Measurements from ENCODE around the gene LRP1. TPM values are rescaled to one million over a fixed set of nuclear protein-coding genes. Genes with fewer than 3 reads are reported as not detected.

LRP1 gene
- total RNA-seq, 3 donors from 2014 or later (not counting 1 experiment from before 2014, with no cell fraction given), result 6.7 to 13.1 (median 9.5) TPM

GRCh38 chr12:57103856-57104255, 24.4 kb upstream of the LRP1 start:
- Mint-ChIP-seq H3K4me1 (peaks cover 36 to 66% of the 10 kb centered on the region in 2 donors), H3K4me3 (no peak overlapping the region), H3K27ac (peak overlapping the region; percentile 80 to 86), H3K36me3 (peaks cover 10% of the 10 kb centered on the region), H3K9me3 (no peaks in the 10 kb centered on the region), H3K27me3 (ENCODE audit: low read depth in 2 of 2) (no peaks in the 10 kb centered on the region)
- H3K27me3 ChIP-seq (ENCODE audit: control insufficient read depth, insufficient read depth, low read length), result no peaks in the 10 kb centered on the region
- ATAC-seq (no peak), DNase-seq (no peak)
- intact Hi-C loops (cut with micrococcal nuclease), result no loop called here
- peaks cover 58% of the 10 kb centered on the region for H3K36me3 ChIP-seq (ENCODE audit: control insufficient read depth, insufficient read depth, low read length)
- no peaks in the 10 kb centered on the region for H3K9me3 ChIP-seq (ENCODE audit: control insufficient read depth, insufficient read depth, low read length)
- TF ChIP-seq, protein P1, sequence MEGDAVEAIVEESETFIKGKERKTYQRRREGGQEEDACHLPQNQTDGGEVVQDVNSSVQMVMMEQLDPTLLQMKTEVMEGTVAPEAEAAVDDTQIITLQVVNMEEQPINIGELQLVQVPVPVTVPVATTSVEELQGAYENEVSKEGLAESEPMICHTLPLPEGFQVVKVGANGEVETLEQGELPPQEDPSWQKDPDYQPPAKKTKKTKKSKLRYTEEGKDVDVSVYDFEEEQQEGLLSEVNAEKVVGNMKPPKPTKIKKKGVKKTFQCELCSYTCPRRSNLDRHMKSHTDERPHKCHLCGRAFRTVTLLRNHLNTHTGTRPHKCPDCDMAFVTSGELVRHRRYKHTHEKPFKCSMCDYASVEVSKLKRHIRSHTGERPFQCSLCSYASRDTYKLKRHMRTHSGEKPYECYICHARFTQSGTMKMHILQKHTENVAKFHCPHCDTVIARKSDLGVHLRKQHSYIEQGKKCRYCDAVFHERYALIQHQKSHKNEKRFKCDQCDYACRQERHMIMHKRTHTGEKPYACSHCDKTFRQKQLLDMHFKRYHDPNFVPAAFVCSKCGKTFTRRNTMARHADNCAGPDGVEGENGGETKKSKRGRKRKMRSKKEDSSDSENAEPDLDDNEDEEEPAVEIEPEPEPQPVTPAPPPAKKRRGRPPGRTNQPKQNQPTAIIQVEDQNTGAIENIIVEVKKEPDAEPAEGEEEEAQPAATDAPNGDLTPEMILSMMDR (IDR thresholded peaks at IDR 0.05), result no peak
- no peak overlapping the region for H3K4me3 ChIP-seq (ENCODE audit: low read length)
- H3K27ac ChIP-seq (ENCODE audit: low read length), result no peak overlapping the region
- WGBS (ENCODE audit: insufficient coverage), result 93% methylated on average over 7 of the region's 7 CpGs
- H3K4me1 ChIP-seq (ENCODE audit: control insufficient read depth, insufficient read depth, low read length), result peaks cover 26% of the 10 kb centered on the region

GRCh38 chr12:57104292-57104910, 23.9 kb upstream of the LRP1 start:
- Histone ChIP-seq H3K9me3 (ENCODE audit: control insufficient read depth, insufficient read depth, low read length) (no peaks in the 10 kb centered on the region), H3K4me1 (ENCODE audit: control insufficient read depth, insufficient read depth, low read length) (peaks cover 29% of the 10 kb centered on the region), H3K27ac (ENCODE audit: low read length) (no peak overlapping the region), H3K4me3 (ENCODE audit: low read length) (no peak overlapping the region), H3K27me3 (ENCODE audit: control insufficient read depth, insufficient read depth, low read length) (no peaks in the 10 kb centered on the region), H3K36me3 (ENCODE audit: control insufficient read depth, insufficient read depth, low read length) (peaks cover 52% of the 10 kb centered on the region)
- peak in 1 of 3 donors; percentile 8 for ATAC-seq
- 96% methylated on average over 11 of the region's 12 CpGs for WGBS (ENCODE audit: insufficient coverage)
- TF ChIP-seq, protein P1 (IDR thresholded peaks at IDR 0.05), result no peak
- no peak for DNase-seq
- intact Hi-C loops (cut with micrococcal nuclease), result no loop called here
- no peak overlapping the region for H3K4me3 Mint-ChIP-seq
- H3K9me3 Mint-ChIP-seq, result no peaks in the 10 kb centered on the region
- no peaks in the 10 kb centered on the region for H3K27me3 Mint-ChIP-seq (ENCODE audit: low read depth in 2 of 2)
- peaks cover 10% of the 10 kb centered on the region for H3K36me3 Mint-ChIP-seq
- H3K4me1 Mint-ChIP-seq, result peaks cover 37 to 64% of the 10 kb centered on the region in 2 donors
- H3K27ac Mint-ChIP-seq, result peak overlapping the region; percentile 80 to 86

DNA sequence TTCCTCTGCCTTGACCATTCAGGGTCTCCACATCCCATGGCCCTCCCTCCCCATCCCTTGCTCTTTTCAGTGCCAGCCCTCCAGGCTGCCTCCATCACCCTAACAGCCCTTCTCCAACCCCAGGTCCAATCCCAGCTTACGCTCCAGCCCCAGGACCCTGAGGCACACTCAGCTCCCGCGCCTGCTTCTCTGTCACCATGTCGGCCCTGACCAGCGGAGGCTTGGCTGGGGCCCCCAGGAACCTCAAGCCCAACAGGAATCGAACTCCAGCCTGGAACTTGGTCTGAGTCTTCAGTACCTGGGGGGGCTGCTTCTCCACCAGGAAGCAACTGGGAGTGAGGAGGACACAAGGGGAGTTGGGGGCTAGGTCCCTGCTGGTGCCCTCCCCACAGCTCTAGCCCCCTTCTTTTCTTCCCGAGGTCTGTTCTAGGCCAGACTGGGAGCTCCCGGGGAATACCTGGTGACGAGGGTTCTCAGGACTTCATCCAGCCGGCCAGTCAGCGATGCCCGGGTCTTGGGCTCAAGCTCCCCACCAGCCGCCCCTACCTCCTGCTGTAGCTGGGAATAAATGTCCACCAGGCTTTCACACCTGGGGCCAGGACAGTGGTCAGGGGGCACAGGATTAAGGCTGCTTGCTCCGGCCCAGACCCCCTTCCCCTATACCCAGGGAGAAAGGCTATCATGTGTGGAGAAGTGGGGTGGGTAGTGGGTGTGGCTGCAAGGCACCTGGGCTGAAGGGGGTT, 23.1 kb upstream of the LRP1 start:
- H3K27me3 Mint-ChIP-seq (ENCODE audit: low read depth in 2 of 2), result no peaks in the 10 kb centered on the region
- no peaks in the 10 kb centered on the region for H3K27me3 ChIP-seq (ENCODE audit: control insufficient read depth, insufficient read depth, low read length)
- 94% methylated on average over 13 of the region's 14 CpGs for WGBS (ENCODE audit: insufficient coverage)
- TF ChIP-seq, protein P1 (IDR thresholded peaks at IDR 0.05), result no peak
- peaks cover 38 to 67% of the 10 kb centered on the region in 2 donors for H3K4me1 Mint-ChIP-seq
- H3K9me3 ChIP-seq (ENCODE audit: control insufficient read depth, insufficient read depth, low read length), result no peaks in the 10 kb centered on the region
- no peak overlapping the region for H3K4me3 ChIP-seq (ENCODE audit: low read length)
- H3K4me1 ChIP-seq (ENCODE audit: control insufficient read depth, insufficient read depth, low read length), result peaks cover 37% of the 10 kb centered on the region
- no peak overlapping the region for H3K4me3 Mint-ChIP-seq
- no peak for ATAC-seq
- H3K36me3 Mint-ChIP-seq, result peaks cover 10% of the 10 kb centered on the region
- H3K9me3 Mint-ChIP-seq, result no peaks in the 10 kb centered on the region
- intact Hi-C loops (cut with micrococcal nuclease), result no loop called here
- no peak for DNase-seq
- H3K27ac ChIP-seq (ENCODE audit: low read length), result no peak overlapping the region
- peaks cover 44% of the 10 kb centered on the region for H3K36me3 ChIP-seq (ENCODE audit: control insufficient read depth, insufficient read depth, low read length)
- peak overlapping the region; percentile 80 to 86 for H3K27ac Mint-ChIP-seq
